ENCODE data around the gene TEX30.

Gene TEX30

GRCh38 chr13:102763741-102764140, 9.8 kb downstream of the TEX30 start:
- no peaks in the 10 kb centered on the region for H3K4me1 ChIP-seq (ENCODE audit: control insufficient read depth, insufficient read depth, low read length)
- no peak overlapping the region for H3K4me3 ChIP-seq (ENCODE audit: low read length)
- H3K36me3 ChIP-seq (ENCODE audit: control insufficient read depth, insufficient read depth, low read length) = no peaks in the 10 kb centered on the region
- H3K27ac ChIP-seq (ENCODE audit: low read length) = no peak overlapping the region
- WGBS (ENCODE audit: insufficient coverage, insufficient read length) = no CpG with 5 or more reads among the region's 1 CpG
- no peaks in the 10 kb centered on the region for H3K27me3 ChIP-seq (ENCODE audit: control insufficient read depth, insufficient read depth, low read length)
- no peaks in the 10 kb centered on the region for H3K9me3 ChIP-seq (ENCODE audit: control insufficient read depth, insufficient read depth, low read length)
- DNase-seq (ENCODE audit: low read depth, low spot score) = no peak

- Histone ChIP-seq H3K36me3 (ENCODE audit: control insufficient read depth, insufficient read depth, low read length) (no peaks in the 10 kb centered on the region), H3K27me3 (ENCODE audit: control insufficient read depth, insufficient read depth, low read length) (no peaks in the 10 kb centered on the region), H3K27ac (ENCODE audit: low read length) (no peak overlapping the region), H3K4me1 (ENCODE audit: control insufficient read depth, insufficient read depth, low read length) (no peaks in the 10 kb centered on the region), H3K4me3 (ENCODE audit: low read length) (no peak overlapping the region), H3K9me3 (ENCODE audit: control insufficient read depth, insufficient read depth, low read length) (no peaks in the 10 kb centered on the region)
- no CpG with 5 or more reads among the region's 1 CpG for WGBS (ENCODE audit: insufficient coverage, insufficient read length)
- DNase-seq (ENCODE audit: low read depth, low spot score) = no peak
These were observed 12.5 kb downstream of the TEX30 start for GRCh38 chr13:102761071-102761470.

- H3K9me3 ChIP-seq (ENCODE audit: control insufficient read depth, insufficient read depth, low read length) = no peaks in the 10 kb centered on the region
- no peak overlapping the region for H3K27ac ChIP-seq (ENCODE audit: low read length)
- H3K36me3 ChIP-seq (ENCODE audit: control insufficient read depth, insufficient read depth, low read length) = no peaks in the 10 kb centered on the region
- no peak overlapping the region for H3K4me3 ChIP-seq (ENCODE audit: low read length)
- no peak for DNase-seq (ENCODE audit: low read depth, low spot score)
- H3K27me3 ChIP-seq (ENCODE audit: control insufficient read depth, insufficient read depth, low read length) = no peaks in the 10 kb centered on the region
- H3K4me1 ChIP-seq (ENCODE audit: control insufficient read depth, insufficient read depth, low read length) = no peaks in the 10 kb centered on the region
- no CpG with 5 or more reads among the region's 2 CpGs for WGBS (ENCODE audit: insufficient coverage, insufficient read length)
These were observed 14.7 kb downstream of the TEX30 start for GRCh38 chr13:102758842-102759241.

GRCh38 chr13:102757006-102757405, 16.6 kb downstream of the TEX30 start:
- H3K4me3 ChIP-seq (ENCODE audit: low read length) = no peak overlapping the region
- H3K4me1 ChIP-seq (ENCODE audit: control insufficient read depth, insufficient read depth, low read length) = no peaks in the 10 kb centered on the region
- H3K9me3 ChIP-seq (ENCODE audit: control insufficient read depth, insufficient read depth, low read length) = no peaks in the 10 kb centered on the region
- no CpG with 5 or more reads among the region's 1 CpG for WGBS (ENCODE audit: insufficient coverage, insufficient read length)
- no peaks in the 10 kb centered on the region for H3K36me3 ChIP-seq (ENCODE audit: control insufficient read depth, insufficient read depth, low read length)
- H3K27me3 ChIP-seq (ENCODE audit: control insufficient read depth, insufficient read depth, low read length) = no peaks in the 10 kb centered on the region
- no peak for DNase-seq (ENCODE audit: low read depth, low spot score)
- no peak overlapping the region for H3K27ac ChIP-seq (ENCODE audit: low read length)

- Histone ChIP-seq H3K4me3 (ENCODE audit: low read length) (no peak overlapping the region), H3K27me3 (ENCODE audit: control insufficient read depth, insufficient read depth, low read length) (no peaks in the 10 kb centered on the region), H3K27ac (ENCODE audit: low read length) (no peak overlapping the region), H3K9me3 (ENCODE audit: control insufficient read depth, insufficient read depth, low read length) (no peaks in the 10 kb centered on the region; the same call in 1 of the 2 replicates), H3K36me3 (ENCODE audit: control insufficient read depth, insufficient read depth, low read length) (no peaks in the 10 kb centered on the region), H3K4me1 (ENCODE audit: control insufficient read depth, insufficient read depth, low read length) (no peaks in the 10 kb centered on the region)
- DNase-seq (ENCODE audit: low read depth, low spot score) = no peak
- no CpG with 5 or more reads among the region's 3 CpGs for WGBS (ENCODE audit: insufficient coverage, insufficient read length)
These were observed 21.7 kb downstream of the TEX30 start for GRCh38 chr13:102751886-102752285.

- no peak for DNase-seq (ENCODE audit: low read depth, low spot score)
- Histone ChIP-seq H3K4me3 (ENCODE audit: low read length) (no peak overlapping the region), H3K27me3 (ENCODE audit: control insufficient read depth, insufficient read depth, low read length) (no peaks in the 10 kb centered on the region), H3K4me1 (ENCODE audit: control insufficient read depth, insufficient read depth, low read length) (no peaks in the 10 kb centered on the region), H3K27ac (ENCODE audit: low read length) (no peak overlapping the region), H3K9me3 (ENCODE audit: control insufficient read depth, insufficient read depth, low read length) (no peaks in the 10 kb centered on the region), H3K36me3 (ENCODE audit: control insufficient read depth, insufficient read depth, low read length) (no peaks in the 10 kb centered on the region)
These were observed 31.1 kb downstream of the TEX30 start for GRCh38 chr13:102742506-102742905.

- no peaks in the 10 kb centered on the region for H3K36me3 ChIP-seq (ENCODE audit: control insufficient read depth, insufficient read depth, low read length)
- H3K27me3 ChIP-seq (ENCODE audit: control insufficient read depth, insufficient read depth, low read length) = no peaks in the 10 kb centered on the region
- no peak for DNase-seq (ENCODE audit: low read depth, low spot score)
- H3K9me3 ChIP-seq (ENCODE audit: control insufficient read depth, insufficient read depth, low read length) = no peaks in the 10 kb centered on the region
- no peak overlapping the region for H3K27ac ChIP-seq (ENCODE audit: low read length)
- H3K4me1 ChIP-seq (ENCODE audit: control insufficient read depth, insufficient read depth, low read length) = no peaks in the 10 kb centered on the region
- no CpG with 5 or more reads among the region's 1 CpG for WGBS (ENCODE audit: insufficient coverage, insufficient read length)
- no peak overlapping the region for H3K4me3 ChIP-seq (ENCODE audit: low read length)
These were observed 31.5 kb downstream of the TEX30 start for GRCh38 chr13:102742101-102742500.

GRCh38 chr13:102729560-102730270, 43.9 kb downstream of the TEX30 start:
- DNase-seq (ENCODE audit: low read depth, low spot score) = no peak
- WGBS (ENCODE audit: insufficient coverage, insufficient read length) = no CpG with 5 or more reads among the region's 8 CpGs
- Histone ChIP-seq H3K9me3 (ENCODE audit: control insufficient read depth, insufficient read depth, low read length) (no peaks in the 10 kb centered on the region), H3K27ac (ENCODE audit: low read length) (no peak overlapping the region), H3K36me3 (ENCODE audit: control insufficient read depth, insufficient read depth, low read length) (no peaks in the 10 kb centered on the region), H3K27me3 (ENCODE audit: control insufficient read depth, insufficient read depth, low read length) (no peaks in the 10 kb centered on the region), H3K4me1 (ENCODE audit: control insufficient read depth, insufficient read depth, low read length) (no peaks in the 10 kb centered on the region), H3K4me3 (ENCODE audit: low read length) (no peak overlapping the region)

GRCh38 chr13:102726430-102726829, 47.2 kb downstream of the TEX30 start:
- WGBS (ENCODE audit: insufficient coverage, insufficient read length) = no CpG with 5 or more reads among the region's 2 CpGs
- Histone ChIP-seq H3K4me3 (ENCODE audit: low read length) (no peak overlapping the region), H3K27ac (ENCODE audit: low read length) (no peak overlapping the region), H3K36me3 (ENCODE audit: control insufficient read depth, insufficient read depth, low read length) (no peaks in the 10 kb centered on the region), H3K9me3 (ENCODE audit: control insufficient read depth, insufficient read depth, low read length) (no peaks in the 10 kb centered on the region), H3K4me1 (ENCODE audit: control insufficient read depth, insufficient read depth, low read length) (no peaks in the 10 kb centered on the region; the same call in 1 of the 2 replicates), H3K27me3 (ENCODE audit: control insufficient read depth, insufficient read depth, low read length) (no peaks in the 10 kb centered on the region)
- no peak for DNase-seq (ENCODE audit: low read depth, low spot score)

- no peak for DNase-seq (ENCODE audit: low read depth, low spot score)
- Histone ChIP-seq H3K4me3 (ENCODE audit: low read length) (no peak overlapping the region), H3K27ac (ENCODE audit: low read length) (no peak overlapping the region), H3K27me3 (ENCODE audit: control insufficient read depth, insufficient read depth, low read length) (no peaks in the 10 kb centered on the region), H3K36me3 (ENCODE audit: control insufficient read depth, insufficient read depth, low read length) (no peaks in the 10 kb centered on the region), H3K4me1 (ENCODE audit: control insufficient read depth, insufficient read depth, low read length) (no peaks in the 10 kb centered on the region; the same call in 1 of the 2 replicates), H3K9me3 (ENCODE audit: control insufficient read depth, insufficient read depth, low read length) (no peaks in the 10 kb centered on the region)
- WGBS (ENCODE audit: insufficient coverage, insufficient read length) = no CpG with 5 or more reads among the region's 6 CpGs
These were observed 48.7 kb downstream of the TEX30 start for GRCh38 chr13:102724923-102725322.

GRCh38 chr13:102721800-102722231, 51.8 kb downstream of the TEX30 start:
- no peak overlapping the region for H3K27ac ChIP-seq (ENCODE audit: low read length)
- DNase-seq (ENCODE audit: low read depth, low spot score) = no peak
- H3K4me1 ChIP-seq (ENCODE audit: control insufficient read depth, insufficient read depth, low read length) = no peaks in the 10 kb centered on the region; the same call in 1 of the 2 replicates
- no peaks in the 10 kb centered on the region for H3K27me3 ChIP-seq (ENCODE audit: control insufficient read depth, insufficient read depth, low read length)
- WGBS (ENCODE audit: insufficient coverage, insufficient read length) = no CpG with 5 or more reads among the region's 1 CpG
- no peak overlapping the region for H3K4me3 ChIP-seq (ENCODE audit: low read length)
- no peaks in the 10 kb centered on the region for H3K36me3 ChIP-seq (ENCODE audit: control insufficient read depth, insufficient read depth, low read length)
- no peaks in the 10 kb centered on the region for H3K9me3 ChIP-seq (ENCODE audit: control insufficient read depth, insufficient read depth, low read length)

Data from iPS DF 6.9 (cell line).